GM12891 (cell line): Measurements from ENCODE around the gene CPVL.

Experiments used
- PAX5 ChIP-seq: IDR thresholded peaks from 2 replicates; pipeline ENCODE4 v1.6.1; 2011; ENCODE audit warnings: low read length, moderate library complexity, mild to moderate bottlenecking; ENCODE audit not compliant: insufficient read depth, severe bottlenecking
- POLR2A ChIP-seq: IDR thresholded peaks from 2 replicates; pipeline ENCODE4 v1.6.1; 2011; ENCODE audit warnings: low read depth, low read length, control low read depth
- POLR2AphosphoS5 ChIP-seq: IDR thresholded peaks from 2 replicates; pipeline ENCODE4 v1.6.1; 2011; ENCODE audit warnings: low read depth, low read length, control low read depth
- POU2F2 ChIP-seq: IDR thresholded peaks from 2 replicates; pipeline ENCODE4 v1.6.1; 2011; ENCODE audit warnings: low read depth, mild to moderate bottlenecking, control low read depth, low read length, moderate library complexity
- SPI1 ChIP-seq: IDR thresholded peaks from 2 replicates; pipeline ENCODE4 v1.6.1; 2011; ENCODE audit warnings: low read depth, low read length, control low read depth
- TAF1 ChIP-seq: IDR thresholded peaks from 2 replicates; pipeline ENCODE4 v1.6.1; 2011; ENCODE audit warnings: low read depth, low read length, control low read depth

GRCh38 chr7:29109899-29110298, 36.4 kb downstream of the CPVL start:
- TF ChIP-seq POLR2A: no peak
- TF ChIP-seq POLR2AphosphoS5: no peak
- TF ChIP-seq TAF1: no peak
- TF ChIP-seq PAX5: no peak
- no peak for TF ChIP-seq SPI1
- no peak for TF ChIP-seq POU2F2
